ENCODE measurements around the gene SMC5.

DNA sequence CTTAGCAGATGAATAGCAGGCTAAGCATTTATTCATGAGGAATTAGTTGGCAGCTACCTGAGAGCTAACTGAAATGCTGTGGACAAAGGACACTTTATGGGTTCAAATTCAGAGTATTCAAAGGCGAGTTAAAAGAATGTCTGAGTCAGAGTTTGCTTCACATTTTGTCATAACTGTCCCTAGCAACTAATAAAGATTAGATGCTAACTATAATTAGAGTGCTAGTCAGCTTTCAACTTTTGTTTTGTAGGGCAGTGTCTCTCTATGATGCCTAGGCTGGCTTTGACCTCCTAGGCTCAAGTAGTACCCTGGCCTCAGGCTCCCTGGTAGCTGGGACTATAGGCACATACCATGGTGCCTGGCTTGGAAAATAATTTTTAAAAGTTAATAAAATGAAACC, 4.6 kb downstream of the SMC5 start:
- TF ChIP-seq, protein P1, sequence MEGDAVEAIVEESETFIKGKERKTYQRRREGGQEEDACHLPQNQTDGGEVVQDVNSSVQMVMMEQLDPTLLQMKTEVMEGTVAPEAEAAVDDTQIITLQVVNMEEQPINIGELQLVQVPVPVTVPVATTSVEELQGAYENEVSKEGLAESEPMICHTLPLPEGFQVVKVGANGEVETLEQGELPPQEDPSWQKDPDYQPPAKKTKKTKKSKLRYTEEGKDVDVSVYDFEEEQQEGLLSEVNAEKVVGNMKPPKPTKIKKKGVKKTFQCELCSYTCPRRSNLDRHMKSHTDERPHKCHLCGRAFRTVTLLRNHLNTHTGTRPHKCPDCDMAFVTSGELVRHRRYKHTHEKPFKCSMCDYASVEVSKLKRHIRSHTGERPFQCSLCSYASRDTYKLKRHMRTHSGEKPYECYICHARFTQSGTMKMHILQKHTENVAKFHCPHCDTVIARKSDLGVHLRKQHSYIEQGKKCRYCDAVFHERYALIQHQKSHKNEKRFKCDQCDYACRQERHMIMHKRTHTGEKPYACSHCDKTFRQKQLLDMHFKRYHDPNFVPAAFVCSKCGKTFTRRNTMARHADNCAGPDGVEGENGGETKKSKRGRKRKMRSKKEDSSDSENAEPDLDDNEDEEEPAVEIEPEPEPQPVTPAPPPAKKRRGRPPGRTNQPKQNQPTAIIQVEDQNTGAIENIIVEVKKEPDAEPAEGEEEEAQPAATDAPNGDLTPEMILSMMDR (IDR thresholded peaks at IDR 0.05; ENCODE audit: insufficient read depth, low read length): no peak
- TF ChIP-seq, protein P2, sequence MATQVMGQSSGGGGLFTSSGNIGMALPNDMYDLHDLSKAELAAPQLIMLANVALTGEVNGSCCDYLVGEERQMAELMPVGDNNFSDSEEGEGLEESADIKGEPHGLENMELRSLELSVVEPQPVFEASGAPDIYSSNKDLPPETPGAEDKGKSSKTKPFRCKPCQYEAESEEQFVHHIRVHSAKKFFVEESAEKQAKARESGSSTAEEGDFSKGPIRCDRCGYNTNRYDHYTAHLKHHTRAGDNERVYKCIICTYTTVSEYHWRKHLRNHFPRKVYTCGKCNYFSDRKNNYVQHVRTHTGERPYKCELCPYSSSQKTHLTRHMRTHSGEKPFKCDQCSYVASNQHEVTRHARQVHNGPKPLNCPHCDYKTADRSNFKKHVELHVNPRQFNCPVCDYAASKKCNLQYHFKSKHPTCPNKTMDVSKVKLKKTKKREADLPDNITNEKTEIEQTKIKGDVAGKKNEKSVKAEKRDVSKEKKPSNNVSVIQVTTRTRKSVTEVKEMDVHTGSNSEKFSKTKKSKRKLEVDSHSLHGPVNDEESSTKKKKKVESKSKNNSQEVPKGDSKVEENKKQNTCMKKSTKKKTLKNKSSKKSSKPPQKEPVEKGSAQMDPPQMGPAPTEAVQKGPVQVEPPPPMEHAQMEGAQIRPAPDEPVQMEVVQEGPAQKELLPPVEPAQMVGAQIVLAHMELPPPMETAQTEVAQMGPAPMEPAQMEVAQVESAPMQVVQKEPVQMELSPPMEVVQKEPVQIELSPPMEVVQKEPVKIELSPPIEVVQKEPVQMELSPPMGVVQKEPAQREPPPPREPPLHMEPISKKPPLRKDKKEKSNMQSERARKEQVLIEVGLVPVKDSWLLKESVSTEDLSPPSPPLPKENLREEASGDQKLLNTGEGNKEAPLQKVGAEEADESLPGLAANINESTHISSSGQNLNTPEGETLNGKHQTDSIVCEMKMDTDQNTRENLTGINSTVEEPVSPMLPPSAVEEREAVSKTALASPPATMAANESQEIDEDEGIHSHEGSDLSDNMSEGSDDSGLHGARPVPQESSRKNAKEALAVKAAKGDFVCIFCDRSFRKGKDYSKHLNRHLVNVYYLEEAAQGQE (IDR thresholded peaks at IDR 0.05; ENCODE audit: insufficient replicate concordance, low read depth): no peak
